Kidney epithelial cell (primary cell): ENCODE data around the gene PLG. TPM values are rescaled to one million over a fixed set of nuclear protein-coding genes. Genes with fewer than 3 reads are reported as not detected.
"Not testable (repeated sequence)": the region's sequence is repeated elsewhere in the genome, so short reads cannot be mapped to it uniquely, and the experiment has no call there.

Experiments used
- DNase-seq: peaks from one replicate; pipeline ENCODE4 v3.0.0-alpha.2; 2010; ENCODE audit warnings: low read depth
- H3K27me3 ChIP-seq: 2 replicates; pipeline ENCODE4 v1.6.0; 2011; ENCODE audit warnings: low read length; ENCODE audit not compliant: control insufficient read depth, insufficient read depth
- H3K36me3 ChIP-seq: 2 replicates; pipeline ENCODE4 v1.5.1; 2011; ENCODE audit warnings: low read length; ENCODE audit not compliant: control insufficient read depth, insufficient read depth
- H3K4me3 ChIP-seq: 2 replicates; pipeline ENCODE4 v1.5.1; 2011; ENCODE audit warnings: low read depth, mild to moderate bottlenecking, control low read depth, low read length
- CTCF ChIP-seq: IDR thresholded peaks from 2 replicates; pipeline ENCODE4 v1.5.1; 2011; ENCODE audit warnings: mild to moderate bottlenecking, moderate library complexity, low read length, control low read depth, inconsistent platforms; ENCODE audit not compliant: insufficient read depth, poor library complexity, severe bottlenecking
- total RNA-seq: library from RNA; depleted of rRNA; stranded (reverse); fragments of >200 nt; gene quantifications from 2 replicates; pipeline ENCODE4 v1.2.3, GENCODE V29; 2015

The PLG gene
- total RNA-seq, 1 donor from 2014 or later = not detected

GRCh38 chr6:160667639-160668481 is 34.2 kb upstream of the PLG start:
- DNase-seq = no peak
- no peaks in the 10 kb centered on the region for H3K27me3 ChIP-seq
- H3K36me3 ChIP-seq = no peaks in the 10 kb centered on the region
- peak; percentile 47 for TF ChIP-seq CTCF
- no peak overlapping the region for H3K4me3 ChIP-seq

- DNase-seq = no peak
- Histone ChIP-seq H3K4me3 (no peak overlapping the region), H3K36me3 (no peaks in the 10 kb centered on the region), H3K27me3 (no peaks in the 10 kb centered on the region)
- TF ChIP-seq CTCF = no peak
These were observed 33.5 kb upstream of the PLG start for GRCh38 chr6:160668589-160668988.

GRCh38 chr6:160676418-160676817 is 25.6 kb upstream of the PLG start:
- DNase-seq, H3K36me3 ChIP-seq, H3K4me3 ChIP-seq, H3K27me3 ChIP-seq: not testable (repeated sequence)

GRCh38 chr6:160678230-160678629 is 23.8 kb upstream of the PLG start:
- no peak for TF ChIP-seq CTCF
- Histone ChIP-seq H3K36me3 (no peaks in the 10 kb centered on the region), H3K27me3 (peaks cover 7% of the 10 kb centered on the region), H3K4me3 (no peak overlapping the region)
- DNase-seq = no peak

GRCh38 chr6:160678744-160679401 is 23.2 kb upstream of the PLG start:
- DNase-seq = no peak
- H3K27me3 ChIP-seq = peaks cover 7% of the 10 kb centered on the region
- no peak for TF ChIP-seq CTCF
- H3K4me3 ChIP-seq = peak overlapping the region; percentile 27
- H3K36me3 ChIP-seq = no peaks in the 10 kb centered on the region

GRCh38 chr6:160679402-160679769 is 22.7 kb upstream of the PLG start:
- peak; percentile 69 for TF ChIP-seq CTCF
- Histone ChIP-seq H3K4me3 (peak overlapping the region; percentile 27), H3K36me3 (no peaks in the 10 kb centered on the region), H3K27me3 (peaks cover 7% of the 10 kb centered on the region)
- DNase-seq = no peak

GRCh38 chr6:160685101-160685761 is 16.8 kb upstream of the PLG start:
- not testable (repeated sequence) for H3K4me3 ChIP-seq, H3K36me3 ChIP-seq, DNase-seq, H3K27me3 ChIP-seq
